DMS153 (cell line): ENCODE results near the gene VGLL4.

Experiments used
- DNase-seq: peaks from one replicate; lab custom pipeline; 2025; lab: John Stamatoyannopoulos, UW

The VGLL4 gene

DNA sequence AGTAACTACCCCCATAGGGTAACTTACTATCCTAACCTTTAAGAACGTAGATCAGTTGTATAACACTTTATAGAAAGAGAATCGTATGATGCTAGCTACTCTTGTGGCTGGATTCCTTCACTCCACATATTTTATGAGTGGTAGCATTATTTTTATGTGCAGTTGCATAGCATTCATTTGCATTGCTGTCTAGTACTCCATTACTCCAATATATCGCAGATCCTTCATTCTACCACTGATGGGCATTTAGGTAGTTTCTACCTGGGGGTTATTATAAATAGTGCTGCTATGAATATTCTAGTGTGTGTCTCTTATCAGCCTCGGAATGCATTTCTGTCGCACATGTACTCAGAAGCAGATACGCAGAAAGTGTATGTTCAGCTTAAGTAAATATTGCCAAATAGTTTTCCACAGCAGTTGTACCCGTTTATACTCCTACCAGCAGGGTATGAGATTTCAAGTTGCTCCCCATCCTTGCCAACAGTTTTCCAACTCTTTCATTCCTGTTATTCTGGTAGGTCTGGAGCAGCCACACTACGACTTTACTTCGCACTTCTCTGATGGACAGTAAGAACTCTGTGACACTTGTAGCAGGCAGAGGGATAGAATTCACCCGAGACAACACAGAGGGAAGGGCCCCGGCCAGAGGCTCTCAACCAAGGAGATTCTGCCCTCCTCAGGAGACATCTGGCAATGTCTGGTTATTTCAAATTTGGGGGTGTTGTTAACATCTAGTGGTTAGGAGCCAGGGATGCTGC lies 9.8 kb upstream of the VGLL4 start:
- DNase-seq = no peak

DNA sequence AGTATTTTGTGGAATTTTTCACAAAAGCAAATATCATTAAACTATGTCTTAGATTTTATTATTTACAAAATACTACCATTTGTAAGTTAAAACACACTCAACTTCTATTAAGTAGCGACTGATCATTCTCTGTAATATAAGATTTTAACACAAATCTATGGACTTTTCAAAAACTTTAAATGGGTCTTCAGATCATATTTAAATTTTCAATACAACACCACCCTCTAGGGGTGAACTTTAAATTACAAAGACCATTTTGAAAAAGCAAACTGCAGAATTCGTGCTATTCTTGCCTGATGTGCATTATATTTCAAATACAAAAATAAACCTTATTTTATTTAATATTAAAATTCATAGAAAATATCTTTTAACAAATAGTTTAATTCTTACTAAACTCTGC lies 8.2 kb upstream of the VGLL4 start:
- no peak for DNase-seq

DNA sequence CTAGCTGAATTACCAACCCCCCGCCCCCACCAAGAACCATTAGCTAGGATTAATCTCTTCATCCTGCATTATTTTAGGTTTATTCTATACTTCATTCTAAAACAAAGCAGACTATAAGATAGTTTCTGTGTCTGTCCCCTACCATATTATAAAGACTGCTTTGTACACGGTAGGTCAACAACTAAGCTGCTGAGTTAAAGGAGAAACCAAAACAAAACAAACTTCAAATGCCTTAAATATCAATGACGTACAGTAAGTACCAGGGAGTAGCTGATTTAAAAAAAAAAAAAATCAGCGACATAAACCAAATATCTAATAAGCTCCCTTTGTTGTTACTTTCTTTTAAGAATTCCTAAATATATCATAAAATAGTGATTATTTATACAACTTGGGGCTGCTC lies 7.8 kb upstream of the VGLL4 start:
- no peak for DNase-seq

DNA sequence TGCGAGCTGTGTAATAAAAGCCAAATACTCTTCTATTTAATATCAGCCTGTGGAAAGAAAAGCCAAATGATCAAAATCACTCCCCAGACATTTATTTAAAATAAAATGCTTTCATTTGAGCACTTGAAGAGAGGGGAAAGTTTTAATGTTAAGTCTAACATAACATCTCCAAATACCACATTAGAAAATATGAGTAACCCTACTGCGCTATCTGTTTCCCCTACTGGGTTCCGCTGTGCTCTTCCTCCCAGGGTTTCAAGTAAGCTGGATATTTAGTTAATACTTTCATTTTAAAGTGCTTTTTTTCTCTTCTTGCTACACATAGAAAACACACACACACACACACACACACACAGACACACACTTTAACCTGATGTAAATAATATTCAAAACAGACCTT lies 6.7 kb upstream of the VGLL4 start:
- DNase-seq = no peak

DNA sequence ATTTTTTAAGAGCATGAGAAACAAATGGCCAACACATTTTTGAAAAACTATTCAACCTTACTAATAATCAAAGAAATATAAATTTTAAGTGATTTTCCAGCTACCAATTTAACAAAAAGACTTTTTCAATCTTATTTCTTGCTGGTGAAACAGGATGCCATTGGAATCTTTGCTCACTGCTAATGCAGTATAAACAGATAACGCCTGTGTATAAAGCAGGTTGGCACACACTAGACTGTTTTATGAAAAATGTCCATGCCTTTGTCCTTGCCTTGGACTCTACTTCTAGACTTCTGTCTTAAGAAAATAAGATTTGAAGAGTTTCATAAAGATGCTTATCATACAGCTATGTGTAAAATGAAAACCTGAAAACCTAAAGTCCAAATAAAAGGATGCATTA lies 5.0 kb upstream of the VGLL4 start:
- DNase-seq = no peak

DNA sequence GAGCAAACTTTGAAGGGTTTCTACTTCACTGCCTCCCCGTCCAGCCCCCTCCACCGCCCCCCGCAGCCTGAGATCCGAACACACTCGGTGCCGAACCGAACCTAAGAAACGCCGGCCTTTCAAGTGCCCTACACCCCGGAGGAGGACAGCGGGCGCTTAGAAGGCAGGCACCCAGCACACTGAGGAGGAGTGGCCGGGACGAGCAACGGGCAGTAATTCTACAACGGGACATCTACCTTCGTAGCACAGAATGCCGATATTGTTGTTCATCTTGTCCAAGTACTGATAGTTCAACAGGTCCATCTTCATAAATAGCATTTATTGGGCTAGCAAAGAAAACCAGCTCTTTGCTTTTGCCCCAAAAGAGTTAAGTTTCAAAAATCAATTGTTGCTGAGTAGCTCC lies 513 bp downstream of the VGLL4 start:
- no peak for DNase-seq

DNA sequence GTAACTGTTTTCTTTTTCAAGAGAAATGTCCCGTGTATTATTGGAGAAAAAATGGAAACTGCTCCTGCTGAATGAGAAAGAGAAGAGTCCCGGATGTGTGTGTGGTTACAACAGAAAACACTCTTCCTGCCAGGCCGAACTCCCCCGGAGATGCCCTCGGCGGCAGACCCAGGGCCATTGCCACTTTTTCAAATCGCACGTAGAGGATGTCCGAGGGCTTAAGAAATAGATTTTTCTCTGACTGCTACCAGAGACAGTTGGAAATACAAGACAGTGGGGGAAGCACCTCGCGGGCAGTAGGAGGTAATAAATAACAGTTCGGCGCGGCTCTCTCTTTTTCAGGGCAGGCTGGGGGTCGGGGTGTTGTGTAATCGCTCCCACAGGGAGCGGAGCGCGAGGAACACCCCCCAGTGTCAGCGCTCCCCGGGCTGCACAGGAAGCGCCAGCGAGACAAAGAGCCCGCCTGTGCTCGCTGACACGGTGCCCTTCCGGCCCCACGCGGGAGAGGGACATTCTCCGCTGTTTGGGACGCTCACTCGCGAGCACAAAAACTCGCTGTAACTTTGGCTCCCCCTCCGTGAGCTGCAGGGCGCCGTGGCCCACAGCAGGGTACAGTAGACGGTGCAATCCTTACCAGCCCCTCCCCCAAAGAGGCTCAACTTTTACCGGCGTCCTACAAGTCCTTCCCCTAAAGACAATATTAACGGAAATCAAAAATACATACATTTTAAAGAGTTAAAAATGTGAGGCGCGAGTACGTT lies 1.1 kb downstream of the VGLL4 start:
- no peak for DNase-seq

DNA sequence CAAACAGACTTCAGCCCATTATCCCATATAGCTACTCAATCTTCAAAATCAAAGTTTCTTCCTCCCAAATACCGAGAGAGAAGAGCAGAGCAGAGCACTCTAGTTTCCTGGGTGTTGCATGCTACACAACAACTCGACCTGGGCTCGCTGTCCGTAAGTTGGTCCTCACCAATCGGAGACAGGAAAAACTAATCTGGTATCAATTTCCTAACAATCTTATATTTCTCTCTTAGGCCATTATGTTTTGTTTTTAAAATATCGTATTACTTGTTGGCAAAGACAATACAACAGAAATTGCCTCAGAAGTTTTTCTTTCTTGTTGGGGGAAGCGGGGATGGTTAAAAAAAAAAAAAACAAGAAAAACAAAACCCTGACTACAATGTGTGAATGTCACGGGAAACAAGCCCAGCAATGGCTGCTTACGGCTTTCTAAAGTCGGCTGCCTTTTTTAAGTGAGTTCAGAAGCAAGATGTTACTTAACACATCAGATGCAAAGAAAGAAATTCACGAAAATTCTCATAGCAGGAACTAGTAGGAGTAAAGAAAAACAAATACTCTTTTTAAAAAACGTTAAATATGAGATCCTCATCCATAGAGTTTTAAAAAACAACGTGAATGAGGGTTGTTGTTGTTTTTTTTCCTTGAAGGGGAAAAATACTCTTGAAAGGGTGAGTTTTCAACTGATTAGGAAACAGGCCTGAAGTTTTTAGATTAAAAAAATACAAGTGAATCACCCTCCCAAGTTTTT lies 1.9 kb downstream of the VGLL4 start:
- no peak for DNase-seq

DNA sequence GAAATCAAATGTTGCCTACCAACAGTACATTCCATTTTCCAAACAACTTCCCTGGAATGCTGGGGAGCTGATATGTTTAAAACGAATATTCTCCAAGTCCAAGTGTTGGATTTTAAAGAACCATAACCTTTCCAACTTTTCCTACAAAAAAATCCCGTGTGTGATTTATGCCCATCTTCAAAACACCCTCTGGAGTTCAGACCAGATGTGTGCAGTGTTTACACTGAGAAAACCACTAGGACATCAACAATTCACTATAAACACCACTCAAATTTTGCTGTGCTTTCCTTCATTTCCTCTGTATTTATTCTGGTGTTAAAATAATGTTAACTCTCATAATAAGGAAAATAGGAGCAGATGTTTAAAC lies 2.4 kb downstream of the VGLL4 start:
- no peak for DNase-seq

DNA sequence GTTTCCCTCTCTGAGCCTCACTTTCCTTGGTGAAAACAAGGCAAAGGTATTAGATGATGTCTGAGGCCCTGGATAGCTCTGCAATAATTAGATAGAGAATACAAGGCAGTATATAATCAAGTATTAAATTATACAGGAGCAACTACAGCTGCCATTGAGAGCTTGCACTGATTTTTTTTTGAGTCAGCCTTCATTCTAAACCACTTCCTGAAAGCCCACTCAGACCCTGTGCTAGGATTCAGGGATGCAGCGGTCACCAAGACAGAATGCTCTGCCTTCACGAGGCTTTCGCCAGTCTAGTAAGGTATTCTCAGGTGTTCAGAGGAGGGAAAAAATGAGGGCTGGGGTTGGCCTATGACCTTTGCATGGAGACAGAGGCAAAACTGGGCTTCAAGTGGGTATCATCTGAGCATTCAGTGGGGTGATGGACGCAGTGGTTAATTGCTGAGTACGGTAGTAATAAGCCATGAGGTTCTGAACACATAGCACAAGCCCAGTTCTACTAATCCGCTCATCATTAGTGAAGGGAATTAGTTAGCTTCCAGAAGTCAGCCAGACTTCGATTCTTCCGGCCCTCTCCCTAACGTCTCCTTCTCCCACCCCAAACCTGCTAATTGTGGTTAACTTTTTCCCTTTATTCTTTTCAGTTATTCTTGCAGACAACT lies 3.6 kb downstream of the VGLL4 start:
- DNase-seq = no peak

DNA sequence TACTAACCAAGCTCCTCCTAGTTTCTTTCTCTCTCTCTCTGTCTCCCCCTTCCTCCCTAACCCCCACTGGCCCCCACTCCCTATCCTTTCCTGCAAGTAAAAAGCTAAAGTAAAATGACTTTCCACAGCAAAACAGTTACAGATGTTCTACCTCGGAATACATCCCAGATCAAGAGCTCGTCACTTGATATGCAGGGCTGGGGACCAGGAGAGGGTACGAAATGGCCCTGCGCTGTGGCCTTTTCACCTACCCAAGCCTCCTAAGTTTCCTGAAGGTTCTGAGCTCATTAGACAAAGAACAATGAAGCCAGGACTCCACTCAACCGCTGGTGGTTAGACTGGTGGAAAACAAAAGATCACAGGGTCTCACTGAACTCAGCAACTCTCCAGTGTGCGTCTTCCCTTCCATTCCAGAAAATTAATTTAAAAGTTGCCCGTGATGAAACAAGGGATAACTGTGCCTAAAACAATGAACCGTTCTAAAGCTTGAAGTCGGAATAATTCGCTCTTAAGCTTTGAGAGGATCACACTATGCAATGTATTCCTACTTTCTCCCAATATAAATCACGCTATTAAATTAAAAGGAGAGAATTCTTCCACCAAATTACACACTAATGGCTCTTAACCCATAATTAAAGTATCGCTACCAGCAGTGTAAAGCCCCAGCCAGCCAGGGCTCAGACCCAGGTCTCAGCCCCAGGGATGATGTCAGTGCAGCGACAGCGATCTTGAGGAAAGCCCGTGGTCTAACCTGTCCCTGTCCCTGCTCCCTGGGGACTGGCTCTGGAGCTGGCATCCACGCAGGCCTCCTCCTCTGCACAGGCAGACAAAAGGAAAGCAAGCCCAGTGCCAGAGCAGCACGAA lies 5.0 kb downstream of the VGLL4 start:
- DNase-seq = peak; percentile 48

DNA sequence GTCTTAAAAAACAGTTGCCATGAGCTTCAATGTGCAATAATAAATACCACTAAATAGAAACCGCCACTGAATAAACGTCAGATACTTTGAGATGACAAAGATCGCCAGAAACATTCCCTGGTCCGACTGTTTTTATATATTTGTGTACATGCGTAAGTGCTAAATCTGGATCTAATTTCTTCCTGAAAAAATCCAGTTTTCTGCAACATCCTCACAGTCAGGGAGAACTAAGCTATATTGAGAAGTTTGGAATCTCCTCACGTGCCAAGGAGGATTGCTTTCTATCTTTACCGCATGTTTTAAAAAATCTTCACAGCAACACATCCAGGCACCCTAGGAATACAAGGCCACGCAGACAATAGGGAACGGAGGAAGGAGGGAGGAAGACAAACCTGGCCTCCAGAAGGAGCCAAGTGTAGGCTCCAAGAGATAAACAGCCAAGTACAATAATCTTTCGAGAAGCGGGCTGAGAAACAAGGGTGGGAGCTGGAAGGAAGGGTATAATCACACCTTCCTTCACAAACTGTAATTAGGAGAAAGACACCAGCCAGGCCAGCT lies 5.7 kb downstream of the VGLL4 start:
- DNase-seq = no peak

DNA sequence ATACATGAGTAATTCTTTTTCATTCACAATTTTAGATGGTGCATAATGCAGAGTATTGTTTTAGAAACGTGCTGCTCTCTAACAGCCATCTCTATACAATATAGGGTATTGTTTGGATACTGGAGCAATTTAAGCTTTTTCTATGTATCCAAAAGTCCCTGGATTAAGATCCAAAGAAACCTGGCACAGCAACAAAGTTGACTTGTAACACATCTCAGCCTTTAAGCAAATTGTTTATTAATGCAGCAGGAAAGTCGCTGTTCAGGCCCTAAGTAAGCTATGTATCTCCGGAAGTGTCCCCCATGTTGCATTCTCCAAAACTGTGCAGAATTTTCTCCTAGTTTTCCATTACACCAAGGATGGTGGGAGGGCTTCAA lies 7.3 kb downstream of the VGLL4 start:
- no peak for DNase-seq

DNA sequence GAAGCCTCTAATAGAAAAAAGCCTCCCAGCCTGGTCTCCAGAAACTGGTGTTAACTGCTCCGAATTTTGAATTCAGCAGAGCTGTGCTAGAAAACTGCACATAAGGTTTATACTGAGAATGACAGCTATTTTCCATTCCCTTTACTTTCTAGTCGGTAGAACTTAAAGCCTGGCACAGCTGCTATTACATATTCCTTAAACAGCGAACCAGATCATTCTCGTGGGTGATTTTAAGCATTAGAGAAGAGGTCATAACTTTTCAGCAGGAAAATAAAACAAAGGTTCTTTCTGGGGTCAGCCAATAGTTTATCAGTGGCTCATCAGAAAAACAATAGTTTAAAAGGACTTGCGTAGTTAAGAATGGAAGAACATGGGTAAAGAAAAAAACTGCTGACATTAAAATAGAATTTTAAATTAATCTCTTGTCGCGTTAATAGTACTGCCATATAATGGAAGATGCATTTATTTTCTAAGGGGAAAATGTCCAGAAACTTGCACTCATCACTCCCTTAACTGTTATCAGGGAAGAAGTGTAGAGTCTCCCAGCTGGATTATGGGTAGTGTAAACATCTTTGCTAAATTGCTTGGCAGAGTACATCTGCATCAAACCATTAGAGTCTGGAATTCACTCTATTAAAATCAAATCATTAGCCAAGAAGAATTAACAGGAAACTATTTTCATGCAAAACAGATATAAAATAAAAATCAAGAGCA lies 7.9 kb downstream of the VGLL4 start:
- no peak for DNase-seq

DNA sequence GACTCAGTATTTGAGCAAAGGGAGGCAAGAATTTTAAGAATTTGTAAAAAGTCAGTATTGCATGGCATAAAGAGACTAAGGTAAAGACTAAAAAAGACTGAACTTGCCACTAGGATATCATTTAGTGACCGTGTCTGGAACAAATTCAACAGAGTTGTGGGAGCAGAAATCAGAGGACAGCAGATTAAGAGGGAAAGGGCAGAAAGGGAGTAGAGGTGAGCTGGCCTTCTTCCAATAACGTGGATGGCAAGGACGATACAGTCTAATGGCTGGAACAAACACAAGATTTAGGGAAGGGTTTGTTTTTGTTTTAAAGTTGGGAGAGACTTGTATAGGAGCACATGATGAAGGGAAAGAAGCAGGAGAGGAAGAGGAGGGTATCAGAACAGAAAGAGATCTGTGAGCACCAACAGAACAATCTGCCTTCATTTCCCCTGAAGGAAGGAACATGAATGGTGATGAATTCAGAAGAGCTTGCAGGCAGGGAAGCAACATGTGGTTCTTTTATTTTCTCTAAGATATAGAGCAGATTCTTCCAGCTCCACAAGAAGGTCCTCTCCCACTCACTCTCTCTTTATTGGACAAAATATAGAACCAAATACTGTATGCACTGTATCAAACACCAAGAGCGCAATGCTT lies 8.6 kb downstream of the VGLL4 start:
- DNase-seq = no peak

DNA sequence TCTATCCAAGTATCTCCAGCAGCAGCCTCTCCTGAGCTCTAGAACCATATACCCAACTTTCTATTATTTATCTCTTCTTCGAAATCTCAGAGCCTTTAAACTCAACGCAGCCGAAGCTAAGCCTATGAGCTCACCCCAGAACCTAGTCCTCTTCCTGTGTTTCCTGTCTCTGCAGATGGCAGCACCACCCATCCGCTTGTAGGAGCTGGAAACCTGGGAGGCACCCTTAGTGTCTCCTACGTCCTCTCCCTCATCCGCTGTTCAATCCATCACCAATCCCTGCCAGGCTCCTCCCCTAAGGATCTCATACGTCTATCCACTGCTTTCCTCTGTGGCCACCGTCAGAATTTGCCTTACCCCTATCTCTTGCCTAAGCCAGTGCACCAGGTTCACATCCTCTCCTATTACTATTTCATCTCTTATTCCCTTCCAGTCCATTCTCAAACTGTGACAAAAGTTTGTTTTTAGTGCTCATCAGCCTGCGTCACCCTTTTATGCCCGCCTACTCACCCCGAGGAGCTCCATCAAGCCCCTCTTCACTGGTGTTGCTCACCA lies 9.6 kb downstream of the VGLL4 start:
- no peak for DNase-seq

DNA sequence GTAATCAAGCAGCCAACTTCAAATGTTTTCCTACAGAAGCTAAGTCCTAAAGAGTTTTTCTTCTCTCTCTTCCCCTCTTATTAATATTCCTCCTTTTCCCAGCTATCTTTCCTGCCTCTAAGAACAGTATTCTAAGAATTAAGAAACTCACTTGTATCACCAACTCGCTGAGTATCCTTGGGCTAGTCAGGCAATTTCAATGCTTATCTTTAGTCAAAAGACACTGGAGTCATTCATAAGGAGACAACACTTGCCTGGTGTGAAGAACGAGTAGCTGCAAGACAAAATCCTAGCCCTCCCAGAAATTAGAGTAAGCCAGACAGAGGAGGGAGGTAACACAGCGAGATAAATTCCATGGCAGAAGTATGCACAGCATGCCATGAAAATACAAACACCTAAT lies 10.7 kb downstream of the VGLL4 start:
- DNase-seq = no peak

DNA sequence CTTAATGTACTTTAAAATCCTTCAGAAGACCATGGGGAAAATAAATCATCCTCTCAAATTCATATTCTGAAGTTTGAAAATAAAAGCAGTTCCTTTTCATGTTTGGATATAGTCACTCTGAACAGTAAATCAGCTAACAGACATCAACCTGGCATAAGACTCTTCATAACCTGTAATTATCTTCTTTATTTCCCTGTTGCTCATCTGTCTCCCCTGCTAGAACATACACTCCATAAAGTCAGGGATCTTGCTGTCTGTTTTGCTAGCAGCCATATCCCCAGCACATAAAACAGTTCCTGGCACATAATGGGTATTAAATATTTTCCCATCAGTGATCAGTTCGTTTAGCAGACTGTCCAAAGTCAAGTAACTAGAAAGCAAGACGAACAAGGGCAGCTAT lies 11.2 kb downstream of the VGLL4 start:
- no peak for DNase-seq

DNA sequence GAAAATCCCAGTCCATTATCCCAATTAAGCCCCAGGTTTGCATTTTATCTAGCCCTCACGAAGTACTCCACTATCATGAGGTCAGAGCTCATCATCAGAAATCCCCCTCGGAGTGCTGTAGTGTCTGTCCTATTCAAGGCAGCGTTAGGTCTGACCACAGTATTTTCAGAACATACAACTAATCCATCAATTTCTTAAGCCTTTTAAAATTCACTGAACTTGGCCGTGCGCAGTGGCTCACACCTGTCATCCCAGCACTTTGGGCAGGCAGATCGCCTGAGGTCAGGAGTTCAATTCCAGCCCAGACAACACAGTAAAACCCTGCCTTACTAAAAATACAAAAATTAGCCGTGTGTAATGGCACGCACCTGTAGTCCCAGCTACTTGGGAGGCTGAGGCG lies 11.9 kb downstream of the VGLL4 start:
- no peak for DNase-seq

DNA sequence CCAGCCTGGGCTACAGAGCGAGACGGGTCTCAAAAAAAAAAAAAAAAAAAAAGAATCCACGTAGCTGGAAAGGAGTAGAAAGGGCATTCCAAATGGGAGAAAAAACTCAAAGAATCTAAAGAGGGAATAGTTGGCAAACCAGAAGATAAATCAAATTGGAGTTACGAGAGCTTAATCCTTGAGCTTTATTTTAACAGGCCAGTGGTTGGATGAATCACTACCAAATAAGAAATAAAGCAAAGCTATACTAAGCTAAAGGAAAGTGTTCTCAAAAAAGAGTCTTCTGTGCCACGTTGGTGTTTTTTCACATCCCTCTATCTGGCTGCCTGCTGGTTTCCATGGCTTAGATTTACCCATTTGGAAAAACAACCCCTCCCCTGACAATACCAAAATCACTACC lies 14.0 kb downstream of the VGLL4 start:
- DNase-seq = no peak
